H1 (cell line): ENCODE measurements around the gene ABI1. TPM values are rescaled to one million over a fixed set of nuclear protein-coding genes. Genes with fewer than 3 reads are reported as not detected.

Experiments
- CTCF ChIA-PET: fragments of 300-600 bp; sonication (Branson Sonifier 250); formaldehyde crosslinking; loops from one replicate; lab custom pipeline; 2021; ENCODE audit not compliant: partially characterized antibody; lab: Charles Lee
- POLR2A ChIA-PET: fragments of 300-600 bp; sonication (Branson Sonifier 250); formaldehyde crosslinking; loops from one replicate; lab custom pipeline; 2021; ENCODE audit warnings: inconsistent platforms; ENCODE audit not compliant: partially characterized antibody; lab: Charles Lee
- DNase-seq, 2 experiments: peaks; one replicate each; pipeline versions ENCODE4 v3.0.0 to v3.0.0-alpha.2; 2010 to 2022; ENCODE audit warnings: low spot score in 2 of 2, low read depth in 1 of 2, mixed read lengths in 1 of 2
- FAIRE-seq: peaks from 2 replicates; lab custom pipeline; 2011; peaks lifted over from hg19 to GRCh38; lab: Jason Lieb, UNC
- H2AFZ ChIP-seq: 2 replicates; pipeline ENCODE4 v1.8.1; 2012; ENCODE audit warnings: low read length, inconsistent platforms
- H2AK5ac ChIP-seq: 2 replicates; pipeline ENCODE4 v1.6.1; 2013; ENCODE audit warnings: low read depth, low read length
- H2BK120ac ChIP-seq: replicated peaks from 2 replicates; pipeline ENCODE3; 2013; ENCODE audit warnings: low read depth, low read length, inconsistent platforms
- H2BK12ac ChIP-seq: 2 replicates; pipeline ENCODE4 v1.6.1; 2013; ENCODE audit warnings: low read depth, low read length
- H2BK15ac ChIP-seq: 2 replicates; pipeline ENCODE4 v1.6.1; 2013; ENCODE audit warnings: low read length
- H2BK20ac ChIP-seq: 2 replicates; pipeline ENCODE4 v1.6.1; 2013; ENCODE audit warnings: low read length
- H2BK5ac ChIP-seq: 2 replicates; pipeline ENCODE4 v1.6.1; 2013; ENCODE audit warnings: low read depth, low read length
- H3K14ac ChIP-seq: 2 replicates; pipeline ENCODE4 v1.6.1; 2013; ENCODE audit warnings: inconsistent platforms; ENCODE audit not compliant: insufficient read length
- H3K18ac ChIP-seq: 2 replicates; pipeline ENCODE4 v1.6.1; 2013; ENCODE audit warnings: low read length; ENCODE audit errors: extremely low read depth
- H3K23ac ChIP-seq: 2 replicates; pipeline ENCODE4 v1.6.1; 2013; ENCODE audit warnings: inconsistent platforms; ENCODE audit not compliant: insufficient read length
- H3K23me2 ChIP-seq: 2 replicates; pipeline ENCODE4 v1.6.1; 2013; ENCODE audit warnings: low read depth, low read length
- H3K27ac ChIP-seq: 2 replicates; pipeline ENCODE4 v1.6.1; 2011; ENCODE audit warnings: low read depth, low read length, inconsistent platforms
- H3K27me3 ChIP-seq, 4 experiments: replicated peaks in 1 of 4; 1 replicate in 1 of 4; 2 replicates in 3 of 4; pipeline versions ENCODE4 v1.6.1 to v1.8.1; 2011 to 2013; ENCODE audit warnings: low read length in 3 of 4, mild to moderate bottlenecking in 3 of 4, inconsistent platforms in 2 of 4, mixed read lengths in 2 of 4, moderate library complexity in 1 of 4; ENCODE audit not compliant: control insufficient read depth in 3 of 4, insufficient read depth in 3 of 4; ENCODE audit errors: extremely low read depth in 1 of 4
- H3K36me3 ChIP-seq, 4 experiments: 2 replicates each; pipeline versions ENCODE4 v1.6.1 to v1.8.1; 2011 to 2013; ENCODE audit warnings: mild to moderate bottlenecking in 4 of 4, low read length in 3 of 4, moderate library complexity in 2 of 4, control low read depth in 1 of 4, inconsistent platforms in 1 of 4; ENCODE audit not compliant: insufficient read depth in 4 of 4, control insufficient read depth in 2 of 4
- H3K4ac ChIP-seq: replicated peaks from 2 replicates; pipeline ENCODE3; 2013; ENCODE audit warnings: low read length, low read depth, mixed read lengths, inconsistent platforms; ENCODE audit not compliant: insufficient read length
- H3K4me1 ChIP-seq, 4 experiments: replicated peaks in 1 of 4; 1 replicate in 1 of 4; 2 replicates in 3 of 4; pipeline versions ENCODE4 v1.6.1 to v1.8.1; 2011 to 2013; ENCODE audit warnings: low read length in 3 of 4, inconsistent platforms in 2 of 4, mixed read lengths in 1 of 4; ENCODE audit not compliant: insufficient read depth in 4 of 4, control insufficient read depth in 3 of 4
- H3K4me2 ChIP-seq, 2 experiments: 2 replicates each; pipeline versions ENCODE4 v1.6.1 to v1.8.1; 2011 to 2013; ENCODE audit warnings: low read depth in 2 of 2, low read length in 2 of 2, control low read depth in 1 of 2, inconsistent platforms in 1 of 2, mild to moderate bottlenecking in 1 of 2; ENCODE audit not compliant: insufficient read depth in 1 of 2
- H3K4me3 ChIP-seq, 4 experiments: fragments of 200-600, 300-600 bp in 1 of 4; sonication (generic), shearing (Covaris generic), sonication (Bioruptor Twin) in 1 of 4; 2 replicates each; pipeline versions ENCODE4 v1.5.1 to v1.8.1; 2011 to 2016; ENCODE audit warnings: low read length in 4 of 4, low read depth in 3 of 4, control low read depth in 2 of 4, inconsistent platforms in 2 of 4, mild to moderate bottlenecking in 2 of 4, mixed read lengths in 1 of 4, moderate library complexity in 1 of 4; ENCODE audit not compliant: insufficient read depth in 2 of 4; ENCODE audit errors: extremely low read depth in 1 of 4
- H3K56ac ChIP-seq: replicated peaks from 2 replicates; pipeline ENCODE3; 2013; ENCODE audit warnings: low read depth, mild to moderate bottlenecking, mixed read lengths, low read length, inconsistent platforms; ENCODE audit not compliant: insufficient read length
- H3K79me1 ChIP-seq: 2 replicates; pipeline ENCODE4 v1.6.1; 2013; ENCODE audit warnings: low read depth, low read length, control low read depth
- H3K79me2 ChIP-seq, 2 experiments: 2 replicates each; pipeline versions ENCODE4 v1.6.1 to v1.8.1; 2012 to 2013; ENCODE audit warnings: low read length in 2 of 2, mild to moderate bottlenecking in 2 of 2, inconsistent platforms in 1 of 2; ENCODE audit not compliant: insufficient read depth in 2 of 2, control insufficient read depth in 1 of 2
- H3K9ac ChIP-seq, 4 experiments: replicated peaks in 1 of 4; 1 replicate in 1 of 4; 2 replicates in 3 of 4; pipeline versions ENCODE4 v1.6.1 to v1.8.1; 2011 to 2013; ENCODE audit warnings: low read depth in 3 of 4, low read length in 3 of 4, control low read depth in 2 of 4, mild to moderate bottlenecking in 2 of 4, moderate library complexity in 2 of 4, inconsistent platforms in 1 of 4; ENCODE audit errors: extremely low read depth in 1 of 4
- H3K9me3 ChIP-seq, 2 experiments: 2 replicates each; pipeline versions ENCODE4 v1.6.1 to v1.8.1; 2012 to 2013; ENCODE audit warnings: mild to moderate bottlenecking in 2 of 2, moderate library complexity in 2 of 2, control low read depth in 1 of 2, inconsistent platforms in 1 of 2, low read depth in 1 of 2, low read length in 1 of 2, mixed read lengths in 1 of 2; ENCODE audit not compliant: insufficient read depth in 2 of 2
- H4K20me1 ChIP-seq, 2 experiments: replicated peaks in 1 of 2; 2 replicates each; pipeline versions ENCODE3 to v1.8.1; 2011 to 2013; ENCODE audit warnings: inconsistent platforms in 2 of 2, low read length in 2 of 2, mild to moderate bottlenecking in 1 of 2; ENCODE audit not compliant: insufficient read depth in 2 of 2, control insufficient read depth in 1 of 2
- H4K5ac ChIP-seq: 2 replicates; pipeline ENCODE4 v1.6.1; 2013; ENCODE audit warnings: low read length, low read depth, mixed read lengths, inconsistent platforms; ENCODE audit not compliant: insufficient read length
- H4K8ac ChIP-seq: 2 replicates; pipeline ENCODE4 v1.8.0; 2013; ENCODE audit warnings: mild to moderate bottlenecking, moderate library complexity, low read length, inconsistent platforms; ENCODE audit not compliant: insufficient read depth; ENCODE audit errors: extremely low read depth
- H4K91ac ChIP-seq: replicated peaks from 2 replicates; pipeline ENCODE3; 2013; ENCODE audit warnings: low read length, mixed read lengths, inconsistent platforms; ENCODE audit not compliant: insufficient read length
- CTCF ChIP-seq, 3 experiments: IDR thresholded peaks; 1 replicate in 2 of 3; 2 replicates in 1 of 3; pipeline versions ENCODE4 v1.5.1 to v1.6.1; 2011; ENCODE audit warnings: low read length in 3 of 3, mild to moderate bottlenecking in 3 of 3, inconsistent platforms in 2 of 3, low read depth in 1 of 3, moderate library complexity in 1 of 3; ENCODE audit not compliant: insufficient read depth in 1 of 3; ENCODE audit errors: control extremely low read depth in 1 of 3
- EP300 ChIP-seq, 2 experiments: IDR thresholded peaks; 1 replicate in 1 of 2; 2 replicates in 1 of 2; pipeline ENCODE4 v1.6.1; 2011 to 2012; ENCODE audit warnings: low read depth in 2 of 2, low read length in 2 of 2, mild to moderate bottlenecking in 2 of 2, borderline replicate concordance in 1 of 2, inconsistent platforms in 1 of 2, moderate library complexity in 1 of 2
- RAD21 ChIP-seq, 2 experiments: IDR thresholded peaks in 1 of 2; conservative IDR thresholded peaks in 1 of 2; 2 replicates each; pipeline ENCODE4 v1.6.1; 2011; ENCODE audit warnings: low read depth in 2 of 2, low read length in 2 of 2, improper control_type of control experiment in 1 of 2, inconsistent platforms in 1 of 2, mild to moderate bottlenecking in 1 of 2, moderate library complexity in 1 of 2
- SRF ChIP-seq: IDR thresholded peaks from 2 replicates; pipeline ENCODE4 v1.6.1; 2011; ENCODE audit warnings: mild to moderate bottlenecking, low read depth, low read length, moderate library complexity
- WGBS, 2 experiments: shearing (Covaris generic) in 1 of 2; methylation state at CpG; one replicate each; pipeline versions ENCODE4 v1.1.6 to v1.1.7; 2013 to 2015; ENCODE audit warnings: low lambda C conversion rate in 2 of 2, mixed read lengths in 2 of 2, inconsistent platforms in 1 of 2, low coverage in 1 of 2, missing lambda C conversion rate in 1 of 2; ENCODE audit not compliant: insufficient replicate concordance in 2 of 2, insufficient coverage in 1 of 2, insufficient read length in 1 of 2; ENCODE audit errors: extremely low coverage in 1 of 2, missing lambda C conversion rate in 1 of 2; 5-methylcytosine and 5-hydroxymethylcytosine counted together
- long read RNA-seq, 2 experiments: library from RNA in 1 of 2; library from capped mRNA in 1 of 2; stranded (forward); transcript quantifications; one replicate each; pipeline ENCODE4 v2.0.0, GENCODE V29; 2021; ENCODE audit warnings: inconsistent platforms in 1 of 2
- polyA minus RNA-seq, 3 experiments: library from RNA; depleted of rRNA, polyadenylated mRNA; stranded (reverse); fragments of >200 nt; gene quantifications; 1 replicate in 2 of 3; 2 replicates in 1 of 3; pipeline ENCODE4 v1.2.3, GENCODE V29; 2011
- polyA plus RNA-seq, 7 experiments: library from polyadenylated mRNA; depleted of rRNA in 3 of 7; stranded (reverse) in 5 of 7; unstranded in 2 of 7; fragments of >200 nt in 5 of 7; fragments of 200-250 nt in 2 of 7; gene quantifications; 1 replicate in 5 of 7; 2 replicates in 1 of 7; 4 replicates in 1 of 7; pipeline versions ENCODE4 v1.2.1 to v1.2.3, GENCODE V29; 2011 to 2013; ENCODE audit warnings: missing spikeins in 2 of 7, mixed read lengths in 2 of 7
- total RNA-seq: library from RNA; stranded (reverse); fragmentation: NEBNext Ultra II Directional; extraction: Animal tissue kit (Norgen Biotek cat#: 25700); gene quantifications from 2 replicates; pipeline ENCODE4 v1.2.1, GENCODE V29; 2021

The ABI1 gene
- total RNA-seq (35.6 and 37.0 TPM in 2 replicates), polyA plus RNA-seq (2011; rRNA removed) (30.0 and 35.4 TPM in 2 replicates), polyA minus RNA-seq (2011; rRNA and poly(A)+ RNA removed) (36.2 and 38.1 TPM in 2 replicates)
- polyA plus RNA-seq (2011; cell fraction: cytosol; rRNA removed) = 26.3 TPM
- polyA plus RNA-seq (2011; cell fraction: nucleus; rRNA removed) = 14.8 TPM
- 21.4 to 27.6 TPM (median 25.4 TPM) in 4 replicates for polyA plus RNA-seq (2012, experiment 1 of 2)
- 4.1 TPM for polyA plus RNA-seq (2012, experiment 2 of 2)
- 20.1 TPM for polyA plus RNA-seq (2013, experiment 1 of 2)
- 20.5 TPM for polyA plus RNA-seq (2013, experiment 2 of 2)
- 14.7 TPM for polyA minus RNA-seq (2011; cell fraction: cytosol; rRNA and poly(A)+ RNA removed)
- polyA minus RNA-seq (2011; cell fraction: nucleus; rRNA and poly(A)+ RNA removed) = 22.8 TPM
- long read RNA-seq, experiment 1, transcript ABI1-205 (10 exons, 3,516 nt) = major isoform, 8 of 33 reads
- long read RNA-seq, experiment 1, partial matches to known transcripts = 8 of 33 reads
- long read RNA-seq, experiment 1, other reads (novel, unspliced or antisense) = 13 of 33 reads
- long read RNA-seq, experiment 2, partial matches to known transcripts = 3 of 11 reads
- long read RNA-seq, experiment 2, other reads (novel, unspliced or antisense) = 3 of 11 reads

GRCh38 chr10:26860443-26861204 is at the start of gene ABI1:
ABI1 (minus strand) TSS chr10:26860958; CDS start chr10:26860863, 95 bp downstream.
- no peaks in the 10 kb centered on the region for H3K36me3 ChIP-seq
- H3K4me3 ChIP-seq = peak within 1 kb of the TSS; percentile 94 to 99 (median 94)
- peaks cover 0 to 45% of the 10 kb centered on the region in 2 experiments; a peak in 3 of 4 replicates for H3K79me2 ChIP-seq
- no peaks in the 10 kb centered on the region for H3K27me3 ChIP-seq
- DNase-seq (peak; percentile 95 to 97), FAIRE-seq (peak; percentile 39)
- no peak within 1 kb of the TSS for H2BK120ac ChIP-seq
- H3K9me3 ChIP-seq = no peaks in the 10 kb centered on the region
- H3K79me1 ChIP-seq = no peaks in the 10 kb centered on the region
- peaks cover 0 to 1% of the 10 kb centered on the region in 2 experiments for H4K20me1 ChIP-seq
- H3K23me2 ChIP-seq = no peaks in the 10 kb centered on the region
- CTCF ChIA-PET = interaction anchor here (0.7 to 4.1 kb wide), 11 partner anchors 9 to 280 kb away, joined by 3 to 29 read pairs (median 4); no protein-coding TSS in a partner anchor
- no peak within 1 kb of the TSS for H3K23ac ChIP-seq
- H2AFZ ChIP-seq = peak within 1 kb of the TSS; percentile 75
- peak within 1 kb of the TSS; percentile 11 for H4K91ac ChIP-seq
- H2BK12ac ChIP-seq = peak within 1 kb of the TSS; percentile 88; the same call in 1 of the 2 replicates
- H3K4me2 ChIP-seq = peak within 1 kb of the TSS; percentile 55 to 65
- H2AK5ac ChIP-seq = no peak within 1 kb of the TSS; the same call in 1 of the 2 replicates
- WGBS, 2 experiments = 1% methylated on average over 39 of the region's 59 CpGs; no CpG with 5 or more reads in 1 of the 2 experiments
- peak within 1 kb of the TSS; percentile 90 to 97 (median 90) for H3K9ac ChIP-seq
- H3K56ac ChIP-seq = peak within 1 kb of the TSS; percentile 17
- H4K5ac ChIP-seq = peak within 1 kb of the TSS; percentile 93
- H2BK20ac ChIP-seq = no peak within 1 kb of the TSS
- H3K27ac ChIP-seq = peak within 1 kb of the TSS; percentile 87
- H2BK15ac ChIP-seq = no peak within 1 kb of the TSS
- peak within 1 kb of the TSS; percentile 98; the same call in 1 of the 2 replicates for H4K8ac ChIP-seq
- POLR2A ChIA-PET = interaction anchor here (0.6 to 1.9 kb wide), 4 partner anchors 9 to 56 kb away, joined by 3 to 5 read pairs (median 4); no protein-coding TSS in a partner anchor
- no peak within 1 kb of the TSS for H3K4ac ChIP-seq
- H3K18ac ChIP-seq = peak within 1 kb of the TSS; percentile 97; the same call in 1 of the 2 replicates
- H2BK5ac ChIP-seq = peak within 1 kb of the TSS; percentile 96
- H3K14ac ChIP-seq = no peak within 1 kb of the TSS
- H3K4me1 ChIP-seq = peaks cover 0 to 2% (median 0%) of the 10 kb centered on the region in 4 experiments; a peak in 4 of 7 replicates
- TF ChIP-seq CTCF (IDR thresholded peaks at IDR 0.05; ENCODE audit: control extremely low read depth in 1 of 3, insufficient read depth in 1 of 3, low read depth in 1 of 3, low read length in 3 of 3) (no peak), RAD21 (IDR thresholded peaks at IDR 0.05 in 1 of 2, conservative IDR thresholded peaks at IDR 0.05 in 1 of 2; ENCODE audit: low read depth in 2 of 2, low read length in 2 of 2) (no peak), SRF (no peak), EP300 (IDR thresholded peaks at IDR 0.05; ENCODE audit: borderline replicate concordance in 1 of 2, low read depth in 2 of 2, low read length in 2 of 2) (no peak)
